OCI-LY3 (cell line): ENCODE data around the gene MRPS27.

ENCODE experiments used
- CTCF ChIP-seq: fragments of 200-600, 300-600 bp; sonication (generic); IDR thresholded peaks from 2 replicates; pipeline ENCODE4 v1.5.1; 2014; ENCODE audit warnings: antibody characterized with exemption, low read length, low read depth
- EZH2phosphoT487 ChIP-seq: fragments of 200-600 bp; shearing (Covaris generic); IDR thresholded peaks from 2 replicates; pipeline ENCODE4 v1.6.1; 2018; ENCODE audit warnings: antibody characterized with exemption, mixed run types, low read depth

DNA sequence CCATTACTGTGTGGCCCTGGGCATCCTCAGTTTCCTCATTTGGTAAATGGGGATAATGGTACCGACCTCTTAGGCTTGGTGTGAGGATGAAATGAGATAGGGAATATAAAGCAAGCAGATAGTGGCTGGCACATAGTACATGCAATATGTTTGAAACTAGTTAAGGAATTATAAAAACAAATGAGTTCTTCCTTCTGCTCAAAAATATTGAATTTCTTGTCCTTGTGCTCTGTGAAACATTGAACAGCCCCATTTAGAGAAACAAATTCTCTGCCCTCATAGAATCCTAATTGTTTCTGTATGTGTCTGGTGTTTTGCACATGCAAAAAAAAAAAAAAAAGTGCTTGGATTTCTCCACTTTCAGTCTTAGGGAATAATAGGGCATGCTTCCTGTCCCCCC is 39.8 kb upstream of the MRPS27 start:
- TF ChIP-seq CTCF (no peak), EZH2phosphoT487 (no peak)
